Nephron progenitor cell (in vitro differentiated cells): ENCODE measurements around the gene SLC18A2.

Experiments used
- DNase-seq: peaks from one replicate; pipeline ENCODE4 v3.0.0; 2021
- H3K27ac Mint-ChIP-seq: 2 replicates; pipeline ENCODE4 v1.8.0; 2021; ENCODE audit warnings: mild to moderate bottlenecking, moderate library complexity, mixed read lengths
- H3K27me3 Mint-ChIP-seq: 2 replicates; pipeline ENCODE4 v1.8.0; 2021; ENCODE audit warnings: mild to moderate bottlenecking, low read depth, mixed read lengths; ENCODE audit not compliant: poor library complexity
- H3K36me3 Mint-ChIP-seq: 2 replicates; pipeline ENCODE4 v1.8.0; 2021; ENCODE audit warnings: low read depth, mixed read lengths
- H3K4me1 Mint-ChIP-seq: 2 replicates; pipeline ENCODE4 v1.8.0; 2021; ENCODE audit warnings: mixed read lengths
- H3K4me3 Mint-ChIP-seq: 2 replicates; pipeline ENCODE4 v1.8.0; 2021; ENCODE audit warnings: mild to moderate bottlenecking, moderate library complexity, mixed read lengths
- H3K9me3 Mint-ChIP-seq: 2 replicates; pipeline ENCODE4 v1.8.0; 2021; ENCODE audit warnings: mild to moderate bottlenecking, moderate library complexity, mixed read lengths
- CTCF ChIP-seq: fragments of 200-600 bp; sonication (generic); IDR thresholded peaks from 2 replicates; pipeline ENCODE4 v1.5.0; 2021; ENCODE audit warnings: antibody characterized with exemption

The SLC18A2 gene

GRCh38 chr10:117249493-117250093, 8.7 kb downstream of the SLC18A2 start:
- H3K36me3 Mint-ChIP-seq, result no peaks in the 10 kb centered on the region
- H3K27me3 Mint-ChIP-seq, result peaks cover 21% of the 10 kb centered on the region
- H3K27ac Mint-ChIP-seq, result no peak overlapping the region
- H3K9me3 Mint-ChIP-seq, result no peaks in the 10 kb centered on the region
- H3K4me3 Mint-ChIP-seq, result no peak overlapping the region
- no peak for TF ChIP-seq CTCF
- peaks cover 31% of the 10 kb centered on the region for H3K4me1 Mint-ChIP-seq
- no peak for DNase-seq

- peaks cover 18% of the 10 kb centered on the region for H3K27me3 Mint-ChIP-seq
Observed at GRCh38 chr10:117250411-117250810, 9.5 kb downstream of the SLC18A2 start.

GRCh38 chr10:117253908-117254307, 13.0 kb downstream of the SLC18A2 start:
- Mint-ChIP-seq H3K27me3 (peaks cover 27% of the 10 kb centered on the region), H3K36me3 (no peaks in the 10 kb centered on the region), H3K9me3 (no peaks in the 10 kb centered on the region), H3K4me1 (peaks cover 45% of the 10 kb centered on the region), H3K4me3 (no peak overlapping the region), H3K27ac (no peak overlapping the region)
- TF ChIP-seq CTCF, result no peak
- DNase-seq, result no peak

More at GRCh38 chr10:117250411-117250810, 9.5 kb downstream of the SLC18A2 start:
- TF ChIP-seq CTCF, result no peak
- Mint-ChIP-seq H3K4me1 (peaks cover 37% of the 10 kb centered on the region), H3K9me3 (no peaks in the 10 kb centered on the region), H3K4me3 (no peak overlapping the region), H3K27ac (no peak overlapping the region), H3K36me3 (no peaks in the 10 kb centered on the region)
- no peak for DNase-seq

- peaks cover 45% of the 10 kb centered on the region for H3K4me1 Mint-ChIP-seq
- no peak for DNase-seq
- H3K4me3 Mint-ChIP-seq, result no peak overlapping the region
- H3K9me3 Mint-ChIP-seq, result no peaks in the 10 kb centered on the region
- H3K27me3 Mint-ChIP-seq, result peaks cover 24% of the 10 kb centered on the region
- TF ChIP-seq CTCF, result no peak
- H3K36me3 Mint-ChIP-seq, result no peaks in the 10 kb centered on the region
- no peak overlapping the region for H3K27ac Mint-ChIP-seq
Observed at GRCh38 chr10:117254338-117254737, 13.4 kb downstream of the SLC18A2 start.

GRCh38 chr10:117254774-117255735, 14.1 kb downstream of the SLC18A2 start:
- Mint-ChIP-seq H3K36me3 (no peaks in the 10 kb centered on the region), H3K4me3 (no peak overlapping the region)
- TF ChIP-seq CTCF, result no peak

More at GRCh38 chr10:117254774-117255735, 14.1 kb downstream of the SLC18A2 start:
- Mint-ChIP-seq H3K27me3 (peaks cover 24% of the 10 kb centered on the region), H3K4me1 (peaks cover 52% of the 10 kb centered on the region), H3K27ac (no peak overlapping the region), H3K9me3 (no peaks in the 10 kb centered on the region)
- DNase-seq, result no peak
